HT1080 (cell line): ENCODE results near the gene ASB18. TPM values are rescaled to one million over a fixed set of nuclear protein-coding genes. Genes with fewer than 3 reads are reported as not detected.

Experiments used
- DNase-seq: peaks from one replicate; pipeline ENCODE4 v3.0.0-alpha.2; 2015; ENCODE audit warnings: low read depth
- total RNA-seq: library from RNA; depleted of rRNA; stranded (reverse); fragments of >200 nt; shearing (Covaris generic); gene quantifications from 2 replicates; pipeline ENCODE4 v1.2.3, GENCODE V29; 2014

ASB18 gene
- total RNA-seq, 1 experiment from 2014 or later = not detected

GRCh38 chr2:236209996-236210395 is 54.2 kb downstream of the ASB18 start:
- DNase-seq = no peak

- peak; percentile 18 for DNase-seq
These were observed 54.7 kb downstream of the ASB18 start for GRCh38 chr2:236209535-236209934.

- DNase-seq = no peak
These were observed 55.9 kb downstream of the ASB18 start for GRCh38 chr2:236208019-236208926.

DNA sequence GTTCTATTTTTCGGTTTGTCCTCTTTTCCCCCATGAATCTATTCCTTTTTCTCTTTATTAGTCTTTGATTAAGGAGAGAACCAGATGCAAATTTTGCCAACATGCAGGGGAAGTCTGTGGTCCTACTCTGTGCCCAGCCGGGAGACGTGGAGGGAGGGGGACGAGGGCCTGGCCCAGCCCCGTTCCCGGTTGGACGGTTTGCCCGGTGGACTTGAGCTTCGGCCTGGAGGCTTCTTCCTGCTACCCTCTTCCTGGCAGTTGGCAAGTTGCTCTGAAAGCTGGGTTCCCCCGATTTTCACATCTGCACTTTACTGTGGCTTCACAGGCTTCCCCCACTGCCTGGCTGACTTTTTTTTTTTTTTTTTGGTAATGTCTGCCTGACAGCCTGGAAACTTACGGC is 56.7 kb downstream of the ASB18 start:
- DNase-seq = no peak

GRCh38 chr2:236205867-236206645 is 58.1 kb downstream of the ASB18 start:
- DNase-seq = peak; percentile 38

DNA sequence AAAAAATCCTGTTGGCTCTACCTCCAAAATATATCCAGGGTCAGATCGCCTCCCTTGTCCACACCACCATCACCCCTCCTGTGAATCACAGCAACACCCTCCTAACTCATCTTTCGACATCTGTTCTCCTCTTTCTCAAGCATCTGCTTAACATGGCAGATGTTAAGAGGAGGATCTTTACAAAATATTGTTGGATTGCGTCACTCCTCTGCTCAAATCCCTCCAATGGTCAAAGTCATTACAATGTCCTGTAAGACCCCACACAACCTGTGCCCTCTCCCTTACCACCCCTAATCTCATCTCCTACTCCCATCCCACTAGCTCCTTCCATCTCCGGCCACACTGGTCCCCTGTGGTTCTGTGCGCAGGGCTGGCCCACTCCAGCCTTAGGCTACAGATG is 59.3 kb downstream of the ASB18 start:
- DNase-seq = no peak

DNA sequence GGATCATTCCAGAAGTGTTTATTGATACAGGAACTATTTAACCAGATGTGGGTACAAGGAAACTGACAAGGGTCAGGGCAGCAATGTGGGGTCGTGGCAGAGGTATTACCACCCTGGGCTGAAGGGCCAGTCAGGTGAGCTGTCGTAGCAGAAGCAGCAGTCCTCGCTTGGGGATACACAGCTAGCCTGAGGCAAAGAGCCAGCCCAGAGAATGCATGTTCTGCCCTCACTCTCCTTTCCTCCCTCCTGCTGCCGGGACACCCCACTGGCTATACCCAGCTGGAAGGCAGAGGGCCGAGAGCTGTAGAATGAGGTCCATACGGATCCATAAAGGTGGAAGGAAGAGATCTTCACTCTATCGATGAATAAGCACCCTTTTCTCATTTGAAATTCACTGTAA is 63.8 kb downstream of the ASB18 start:
- no peak for DNase-seq

DNA sequence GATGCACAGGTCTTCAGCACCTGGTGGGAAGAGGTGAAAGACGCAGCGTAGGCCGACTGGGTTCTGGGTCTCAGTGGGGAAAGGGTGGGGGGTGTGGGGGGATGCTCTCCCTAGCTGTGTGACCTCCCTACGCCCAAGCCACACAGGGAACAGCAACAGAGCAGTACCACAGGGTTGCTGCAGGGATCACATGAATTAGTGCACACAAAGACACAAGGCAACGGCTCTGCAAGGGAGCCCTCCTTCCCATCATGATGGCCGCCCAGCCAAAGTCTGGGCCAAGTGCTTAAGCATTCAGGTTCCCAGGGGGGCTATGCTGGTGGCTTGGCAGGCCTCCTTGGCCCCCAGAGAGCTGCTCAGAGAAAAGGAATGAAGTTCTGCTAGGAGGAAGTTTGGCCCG is 67.8 kb downstream of the ASB18 start:
- no peak for DNase-seq

- DNase-seq = no peak
These were observed 68.5 kb downstream of the ASB18 start for GRCh38 chr2:236195726-236196125.

- DNase-seq = no peak
These were observed 69.4 kb downstream of the ASB18 start for GRCh38 chr2:236194786-236195185.

GRCh38 chr2:236193026-236193425 is 71.2 kb downstream of the ASB18 start:
- DNase-seq = no peak

DNA sequence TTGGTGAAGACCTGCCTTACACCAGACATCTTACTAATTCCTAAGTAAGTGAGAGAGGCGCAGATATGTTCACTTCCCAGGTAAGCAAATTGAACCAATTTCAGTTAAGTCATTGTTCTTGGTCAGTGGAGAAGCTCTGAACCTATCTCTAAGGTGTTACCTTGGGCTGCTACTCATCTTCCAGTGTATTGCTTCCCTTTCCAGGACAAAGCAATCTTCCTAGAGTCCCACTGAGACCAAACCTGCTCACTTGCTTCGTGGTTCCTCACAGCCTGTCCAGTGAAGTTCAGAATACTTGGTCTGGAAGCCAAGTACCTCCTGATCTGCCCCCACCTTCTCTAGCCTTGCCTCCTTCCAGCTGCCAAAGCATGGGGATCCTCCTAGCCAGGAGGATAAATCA is 73.5 kb downstream of the ASB18 start:
- DNase-seq = no peak

DNA sequence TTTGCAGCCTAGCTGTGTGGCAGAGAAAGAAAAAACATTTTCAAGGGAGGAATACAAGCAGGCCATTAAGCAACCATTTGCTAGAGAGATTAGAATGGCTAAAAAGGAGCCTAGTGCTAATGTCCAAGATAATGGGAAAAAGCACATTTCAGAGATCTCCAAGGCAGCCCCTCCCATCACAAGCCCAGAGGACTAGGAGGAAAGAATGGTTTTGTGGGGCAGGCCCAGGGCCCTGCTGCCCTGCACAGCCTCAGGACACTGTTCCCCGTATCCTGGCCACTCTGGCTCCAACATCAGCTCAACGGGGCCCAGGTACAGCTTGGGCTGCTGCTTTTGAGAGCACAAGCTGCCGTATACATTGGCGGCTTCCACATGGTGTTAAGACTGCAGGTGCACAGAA is 79.5 kb downstream of the ASB18 start:
- no peak for DNase-seq

DNA sequence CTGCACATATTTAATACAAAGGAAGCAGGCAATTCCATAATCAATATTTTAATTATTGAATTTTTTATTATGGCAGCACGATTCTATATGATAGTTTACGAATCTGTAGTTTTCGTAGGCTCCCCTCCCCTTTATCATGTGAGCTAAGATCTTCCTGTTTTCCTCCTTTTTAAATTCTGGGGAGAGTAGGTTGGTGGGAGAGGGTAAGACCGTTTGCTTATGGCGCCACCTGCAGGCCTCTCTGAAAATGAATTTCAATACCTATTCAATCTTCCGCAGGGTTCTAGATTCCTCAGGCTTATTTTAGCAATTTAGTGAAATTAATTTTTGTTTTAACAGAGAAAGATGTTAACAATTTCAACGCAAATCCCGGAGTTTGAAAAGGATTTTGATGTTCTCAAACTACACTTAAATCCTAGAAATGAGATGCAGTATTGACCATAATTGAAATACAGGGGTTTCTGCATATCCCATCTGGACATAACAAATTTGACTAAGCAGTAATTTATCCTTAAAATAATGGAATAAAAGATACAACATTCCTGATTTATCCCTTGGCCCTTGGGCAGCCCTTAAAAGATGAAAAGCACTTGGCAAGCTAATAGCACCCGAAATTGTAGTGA is 83.3 kb downstream of the ASB18 start:
- peak; percentile 82 for DNase-seq

- peak; percentile 79 for DNase-seq
These were observed 84.0 kb downstream of the ASB18 start for GRCh38 chr2:236180076-236180816.

- no peak for DNase-seq
These were observed 84.8 kb downstream of the ASB18 start for GRCh38 chr2:236179236-236180075.

DNA sequence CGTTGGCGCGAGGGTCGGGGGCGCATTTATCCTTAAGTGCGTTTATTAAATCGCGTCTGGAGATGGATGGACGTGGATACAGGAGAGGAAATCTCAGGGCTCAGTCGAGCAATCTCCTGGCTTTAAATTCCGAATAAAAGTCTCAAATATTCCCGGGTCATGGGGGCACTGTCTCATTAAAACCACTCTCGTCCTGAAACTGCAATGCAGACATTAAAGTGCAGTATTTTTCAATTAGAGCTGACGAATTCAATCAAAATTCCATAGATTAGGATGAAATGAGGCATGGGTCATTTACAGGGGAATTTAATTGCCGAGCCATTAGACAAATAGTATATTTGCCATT is 85.3 kb downstream of the ASB18 start:
- DNase-seq = no peak

- DNase-seq = peak; percentile 69
These were observed 86.0 kb downstream of the ASB18 start for GRCh38 chr2:236177967-236178889.

GRCh38 chr2:236177604-236177966 is 86.6 kb downstream of the ASB18 start:
- DNase-seq = no peak
